C4-2B (cell line): Measurements from ENCODE around the gene TBCEL.

Experiments
- ZFX ChIP-seq: fragments of 450-650 bp; IDR thresholded peaks from 2 replicates; pipeline ENCODE4 v1.6.1; 2017
- TF ChIP-seq, protein P1 (sequence below): fragments of 450-650 bp; conservative IDR thresholded peaks from 2 replicates; pipeline ENCODE4 v1.5.1; 2017; ENCODE audit warnings: mild to moderate bottlenecking

DNA sequence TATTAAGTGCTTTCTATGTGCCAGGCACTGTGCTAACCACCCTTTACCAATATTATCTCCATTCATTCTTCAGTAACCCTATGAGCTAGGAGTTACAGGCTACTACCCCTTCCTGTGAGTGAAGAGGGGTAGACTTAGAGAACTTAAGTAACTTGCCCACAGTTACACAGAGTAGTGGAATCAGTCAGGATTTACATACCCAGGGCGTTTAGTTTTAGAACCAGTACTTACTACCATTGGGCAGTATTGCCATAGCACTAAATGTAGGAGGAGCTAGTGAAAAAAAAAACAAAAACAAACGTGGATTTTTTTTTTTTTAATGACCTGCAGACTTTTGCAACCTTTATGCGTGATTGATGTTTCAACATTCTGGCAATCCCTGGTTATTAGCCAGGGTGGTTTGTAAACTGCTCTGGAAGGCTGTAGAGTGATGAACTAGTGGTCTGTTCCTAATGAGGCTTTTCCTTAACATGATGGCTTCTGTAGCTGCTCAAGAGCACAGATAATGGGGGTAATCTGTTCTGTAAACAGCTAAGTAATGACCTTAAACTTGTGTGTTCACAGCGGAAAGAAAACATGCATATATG is 11.4 kb downstream of the TBCEL start:
- TF ChIP-seq, protein P1, sequence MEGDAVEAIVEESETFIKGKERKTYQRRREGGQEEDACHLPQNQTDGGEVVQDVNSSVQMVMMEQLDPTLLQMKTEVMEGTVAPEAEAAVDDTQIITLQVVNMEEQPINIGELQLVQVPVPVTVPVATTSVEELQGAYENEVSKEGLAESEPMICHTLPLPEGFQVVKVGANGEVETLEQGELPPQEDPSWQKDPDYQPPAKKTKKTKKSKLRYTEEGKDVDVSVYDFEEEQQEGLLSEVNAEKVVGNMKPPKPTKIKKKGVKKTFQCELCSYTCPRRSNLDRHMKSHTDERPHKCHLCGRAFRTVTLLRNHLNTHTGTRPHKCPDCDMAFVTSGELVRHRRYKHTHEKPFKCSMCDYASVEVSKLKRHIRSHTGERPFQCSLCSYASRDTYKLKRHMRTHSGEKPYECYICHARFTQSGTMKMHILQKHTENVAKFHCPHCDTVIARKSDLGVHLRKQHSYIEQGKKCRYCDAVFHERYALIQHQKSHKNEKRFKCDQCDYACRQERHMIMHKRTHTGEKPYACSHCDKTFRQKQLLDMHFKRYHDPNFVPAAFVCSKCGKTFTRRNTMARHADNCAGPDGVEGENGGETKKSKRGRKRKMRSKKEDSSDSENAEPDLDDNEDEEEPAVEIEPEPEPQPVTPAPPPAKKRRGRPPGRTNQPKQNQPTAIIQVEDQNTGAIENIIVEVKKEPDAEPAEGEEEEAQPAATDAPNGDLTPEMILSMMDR = no peak
- no peak for TF ChIP-seq ZFX
